Left renal cortex interstitium (tissue), 4 donors: ENCODE results near the gene SMAD7. TPM values are rescaled to one million over a fixed set of nuclear protein-coding genes. Genes with fewer than 3 reads are reported as not detected.

Source experiments
- DNase-seq, 4 donors: peaks; one replicate each; pipeline ENCODE4 v3.0.0-alpha.2; 2013; ENCODE audit warnings: low read depth in 4 of 4, low spot score in 2 of 4, missing footprints in 1 of 4
- polyA plus RNA-seq, 4 donors: library from polyadenylated mRNA; unstranded; fragments of 120-200 nt; gene quantifications; one replicate each; pipeline ENCODE4 v1.2.1, GENCODE V29; 2013; ENCODE audit not compliant: insufficient read length in 4 of 4

The SMAD7 gene
- polyA plus RNA-seq, 4 donors, result 65.0 to 79.4 (median 70.0) TPM

DNA sequence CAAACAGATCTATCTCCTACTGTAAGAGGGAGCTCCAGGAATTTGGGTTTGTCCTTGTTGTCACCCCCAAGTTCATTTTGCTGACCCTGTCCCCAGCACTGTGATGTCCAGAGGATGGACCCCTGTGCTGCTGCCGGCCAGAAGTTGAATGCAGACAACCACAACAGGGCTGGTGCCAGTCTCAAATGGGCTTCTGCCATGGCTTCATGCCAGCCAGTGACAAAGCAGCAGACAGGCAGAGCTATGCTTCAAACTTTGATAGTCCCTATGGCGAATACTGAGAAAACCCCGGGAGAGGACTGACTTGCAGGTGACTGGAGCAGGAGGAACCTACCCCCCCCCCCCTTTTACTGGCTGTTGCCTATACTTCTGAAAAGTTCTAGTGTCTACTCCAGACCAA lies 3.2 kb downstream of the SMAD7 start:
- DNase-seq, result no peak

DNA sequence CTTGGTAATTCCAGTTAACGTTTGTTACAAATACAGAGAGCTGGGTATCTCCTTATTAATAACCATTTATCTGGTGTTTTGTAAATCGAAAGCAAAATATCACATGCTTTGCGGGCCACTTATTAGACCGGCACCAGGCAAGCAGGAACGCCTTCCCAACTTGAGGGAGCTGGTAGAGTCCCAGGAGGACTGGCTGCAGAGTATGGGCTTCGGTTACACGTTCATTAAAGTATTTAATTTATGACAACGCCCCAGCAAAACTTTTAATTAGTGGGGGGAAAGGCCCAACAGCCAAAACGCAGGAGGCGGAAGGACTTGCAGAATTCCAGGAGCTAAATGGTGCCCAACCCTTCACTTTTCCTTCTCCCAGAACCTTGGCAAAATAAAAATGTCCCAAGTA lies 3.7 kb downstream of the SMAD7 start:
- DNase-seq, result no peak

DNA sequence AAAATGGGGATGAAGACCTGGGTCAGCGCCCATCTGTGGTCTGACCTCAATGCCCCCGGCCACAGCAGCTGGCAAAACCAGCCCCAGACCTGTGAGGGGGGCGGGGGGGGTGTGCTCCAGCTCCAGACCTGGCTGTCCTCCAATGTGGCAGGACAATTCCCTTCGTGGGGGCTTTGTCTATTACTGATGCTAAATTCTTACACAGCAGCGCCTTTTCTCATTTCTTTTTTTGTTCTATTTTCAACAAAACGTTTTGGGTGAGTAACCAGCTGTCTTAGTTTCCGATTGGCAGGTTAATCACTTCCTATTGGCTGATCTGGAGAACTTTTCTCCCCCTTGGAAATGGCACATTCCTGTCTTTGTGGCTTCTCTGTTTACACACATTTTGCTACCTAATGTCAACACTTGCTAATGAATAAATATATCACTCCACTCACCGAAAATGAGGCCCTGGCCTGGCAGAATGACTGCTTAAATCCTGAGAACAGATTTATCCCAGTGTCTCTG lies 4.4 kb downstream of the SMAD7 start:
- DNase-seq, result no peak

DNA sequence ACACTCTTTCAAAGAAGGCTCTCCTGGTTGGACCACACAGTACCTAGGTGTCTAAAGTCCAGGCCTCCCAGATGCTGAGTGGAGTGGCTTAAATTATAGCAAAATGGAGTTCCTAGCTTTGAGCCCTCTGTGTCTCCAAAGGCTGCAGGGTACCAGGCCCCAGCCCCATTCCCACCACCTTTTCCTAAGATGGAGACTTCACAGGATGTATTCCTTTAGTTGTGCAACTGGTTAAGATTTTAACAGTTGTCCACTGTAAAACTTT lies 4.9 kb downstream of the SMAD7 start:
- DNase-seq, result no peak

DNA sequence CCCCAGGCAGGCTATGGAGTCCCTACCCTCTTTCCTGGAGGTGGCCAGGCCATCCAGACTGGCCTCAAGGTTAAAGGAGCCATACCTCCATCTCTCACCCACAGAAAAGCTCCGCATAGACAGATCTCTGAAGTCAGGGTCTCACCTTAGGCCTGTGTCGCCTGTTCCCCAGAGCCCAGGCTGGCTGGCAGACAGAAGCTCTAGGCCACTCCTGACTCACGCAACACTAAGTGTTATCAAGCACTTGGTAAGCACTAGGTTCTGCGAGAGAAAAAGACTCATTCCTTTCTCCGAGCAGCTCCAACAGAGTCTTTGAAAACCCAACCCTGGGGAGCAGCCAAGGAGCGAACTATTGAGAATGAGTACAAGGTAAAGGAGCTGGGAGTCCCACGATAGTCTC lies 6.1 kb downstream of the SMAD7 start:
- no peak for DNase-seq

DNA sequence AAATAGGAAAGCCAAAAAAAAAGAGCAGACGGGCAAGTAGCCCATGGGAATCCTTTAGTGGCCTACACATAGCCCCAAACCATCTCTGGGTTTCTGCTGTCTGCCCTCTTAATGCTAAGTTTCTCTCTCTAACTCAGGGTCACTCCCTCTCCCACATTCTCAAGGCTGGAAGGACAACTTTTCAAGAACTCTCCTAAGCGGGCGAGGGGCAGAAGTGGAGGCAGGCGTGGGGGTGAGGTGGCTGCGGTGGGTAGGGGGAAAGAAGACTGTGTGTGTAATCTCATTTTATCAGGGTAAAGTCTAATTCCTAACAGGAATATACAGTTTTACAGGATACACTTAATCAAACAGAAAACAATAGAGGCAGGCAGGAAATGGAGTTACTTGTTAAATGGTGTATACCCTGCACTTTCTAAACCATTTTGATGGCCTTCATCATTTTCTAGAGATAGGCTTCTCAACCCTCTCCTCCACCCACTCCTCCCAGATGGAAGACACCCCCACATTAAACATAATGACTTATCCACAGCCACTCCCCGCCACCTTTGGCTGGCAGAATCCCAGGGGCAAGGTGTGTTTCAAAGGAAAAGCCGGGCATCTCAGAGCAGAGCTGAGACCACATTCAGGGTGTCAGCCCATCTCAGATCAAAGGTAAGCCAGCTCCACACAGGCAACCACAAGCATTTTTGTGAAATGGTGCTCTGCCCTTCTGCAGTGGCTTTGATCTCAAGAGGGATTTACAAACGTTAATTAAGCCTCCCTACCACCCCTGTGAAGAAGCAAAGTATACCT lies 6.8 kb downstream of the SMAD7 start:
- no peak for DNase-seq

DNA sequence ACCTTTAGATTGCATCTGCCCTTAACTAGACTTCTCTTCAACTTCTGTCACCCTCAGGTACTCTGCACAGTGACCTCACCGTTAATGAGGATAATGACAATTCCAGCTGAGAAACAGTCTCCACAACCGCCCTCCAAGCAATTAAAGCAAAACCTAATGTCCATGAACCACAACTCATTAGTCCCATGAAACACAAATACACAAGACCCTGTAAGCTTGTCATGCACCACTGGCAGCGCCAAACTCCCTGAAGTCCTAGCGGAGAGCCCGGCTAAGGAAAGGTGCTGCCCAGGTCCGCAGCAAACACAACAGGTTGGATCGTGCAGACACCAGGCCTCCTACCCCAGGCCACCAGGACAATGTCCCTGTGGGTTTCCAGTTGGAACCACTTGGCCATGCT lies 7.4 kb downstream of the SMAD7 start:
- no peak for DNase-seq

DNA sequence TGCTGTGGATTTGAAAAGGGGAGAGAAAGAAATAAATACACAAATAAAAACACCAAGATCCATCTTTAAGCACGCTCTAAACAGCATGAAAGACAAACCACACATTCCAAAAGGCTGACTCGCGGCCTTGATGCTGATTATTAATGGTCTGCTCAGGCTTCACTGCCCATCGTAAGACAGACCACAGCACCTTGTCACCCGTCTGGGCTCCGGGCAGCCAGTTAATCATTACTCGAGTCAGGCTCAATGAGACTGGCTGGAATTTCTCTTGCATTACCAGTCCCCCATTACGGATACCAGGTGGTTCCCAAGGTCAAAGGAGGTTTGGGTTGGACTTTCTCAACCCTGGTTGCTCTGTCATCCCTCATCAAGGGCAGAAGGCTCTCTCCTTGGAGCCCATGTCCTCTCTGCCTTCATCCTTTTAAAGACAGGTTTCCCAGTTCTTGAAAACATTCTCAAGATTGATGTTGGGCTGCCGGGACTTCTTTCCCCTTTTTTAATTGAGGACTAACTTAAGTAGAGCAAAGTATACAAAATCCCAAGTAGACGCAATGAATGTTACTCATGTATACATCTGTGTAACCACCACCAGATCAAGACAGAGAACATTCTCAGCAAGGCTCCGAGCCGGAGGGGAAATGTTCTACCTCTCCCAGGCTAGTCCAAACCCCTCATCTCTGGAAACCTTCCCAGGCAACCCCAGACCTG lies 8.1 kb downstream of the SMAD7 start:
- no peak for DNase-seq

DNA sequence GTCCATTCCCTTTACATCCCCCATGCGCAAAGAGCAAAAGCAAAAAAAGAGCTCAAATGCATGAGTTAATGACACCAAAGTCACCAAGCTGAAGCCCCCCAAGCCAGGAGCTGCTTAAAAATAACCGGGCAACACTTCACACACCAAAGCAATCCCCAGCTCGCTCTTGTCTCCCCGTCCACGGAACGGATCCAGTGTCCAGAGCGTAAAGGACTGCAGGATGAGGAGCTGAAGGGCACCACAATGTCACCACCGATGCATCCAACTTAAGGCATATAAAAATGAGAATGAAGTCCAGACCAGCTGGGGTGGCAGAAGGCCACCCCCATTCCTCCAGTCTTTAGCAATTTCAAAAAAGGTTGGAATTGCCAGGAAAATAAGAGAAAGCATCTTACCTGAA lies 8.7 kb downstream of the SMAD7 start:
- no peak for DNase-seq

DNA sequence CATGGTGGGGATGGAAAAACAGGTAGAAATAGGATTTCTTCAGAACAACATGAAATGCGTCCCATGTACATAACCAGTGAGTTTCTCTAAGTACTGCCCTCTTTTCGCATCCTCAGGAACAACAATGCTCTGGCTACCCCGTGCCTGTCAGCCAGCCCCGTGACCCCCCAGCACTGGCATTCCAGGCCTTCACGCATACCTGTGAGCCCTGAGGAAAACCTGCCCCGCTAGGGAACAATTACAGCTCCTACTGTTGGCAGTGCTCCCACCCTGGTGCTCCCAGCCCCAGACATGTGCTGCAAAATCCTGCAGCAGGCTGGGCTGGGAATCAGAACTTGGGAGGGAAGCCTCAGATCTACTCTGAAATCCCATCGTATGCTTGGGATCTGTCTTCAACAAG lies 9.1 kb downstream of the SMAD7 start:
- no peak for DNase-seq

DNA sequence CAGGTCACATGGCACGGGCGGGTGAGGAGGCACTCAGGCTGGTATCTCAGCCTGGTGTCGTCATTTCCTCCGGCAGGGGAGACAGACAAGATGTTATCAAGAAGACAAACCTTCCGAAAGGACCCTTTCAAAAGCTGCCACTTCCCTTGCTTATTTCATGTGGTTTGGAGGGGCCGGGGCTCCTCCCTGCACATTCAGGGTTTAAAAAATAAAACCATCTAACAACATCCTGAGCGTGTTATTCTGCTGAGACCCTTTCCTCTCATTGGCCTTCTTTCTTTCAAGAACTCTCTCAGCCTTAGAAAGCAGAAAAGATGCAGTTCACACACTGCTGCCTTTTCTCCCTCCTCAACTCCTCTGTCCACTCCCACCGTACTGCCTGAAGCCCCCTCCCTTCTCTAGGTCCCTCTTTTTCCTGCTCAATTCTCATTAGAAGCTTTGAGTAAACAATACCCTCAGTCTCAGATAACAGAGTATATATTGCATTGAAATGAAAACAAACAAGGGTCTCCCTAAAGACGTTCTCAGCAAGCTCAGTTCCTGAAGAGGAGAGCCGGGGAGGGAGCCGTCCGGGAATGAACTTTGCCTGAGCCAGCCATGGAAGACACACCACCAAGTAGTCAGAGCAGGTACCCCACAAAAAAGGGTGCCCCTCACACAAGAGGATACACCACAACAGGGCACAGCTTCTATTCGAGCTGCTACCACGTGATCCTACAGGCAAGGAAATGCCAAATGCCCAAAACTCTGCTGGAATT lies 9.7 kb downstream of the SMAD7 start:
- no peak for DNase-seq

DNA sequence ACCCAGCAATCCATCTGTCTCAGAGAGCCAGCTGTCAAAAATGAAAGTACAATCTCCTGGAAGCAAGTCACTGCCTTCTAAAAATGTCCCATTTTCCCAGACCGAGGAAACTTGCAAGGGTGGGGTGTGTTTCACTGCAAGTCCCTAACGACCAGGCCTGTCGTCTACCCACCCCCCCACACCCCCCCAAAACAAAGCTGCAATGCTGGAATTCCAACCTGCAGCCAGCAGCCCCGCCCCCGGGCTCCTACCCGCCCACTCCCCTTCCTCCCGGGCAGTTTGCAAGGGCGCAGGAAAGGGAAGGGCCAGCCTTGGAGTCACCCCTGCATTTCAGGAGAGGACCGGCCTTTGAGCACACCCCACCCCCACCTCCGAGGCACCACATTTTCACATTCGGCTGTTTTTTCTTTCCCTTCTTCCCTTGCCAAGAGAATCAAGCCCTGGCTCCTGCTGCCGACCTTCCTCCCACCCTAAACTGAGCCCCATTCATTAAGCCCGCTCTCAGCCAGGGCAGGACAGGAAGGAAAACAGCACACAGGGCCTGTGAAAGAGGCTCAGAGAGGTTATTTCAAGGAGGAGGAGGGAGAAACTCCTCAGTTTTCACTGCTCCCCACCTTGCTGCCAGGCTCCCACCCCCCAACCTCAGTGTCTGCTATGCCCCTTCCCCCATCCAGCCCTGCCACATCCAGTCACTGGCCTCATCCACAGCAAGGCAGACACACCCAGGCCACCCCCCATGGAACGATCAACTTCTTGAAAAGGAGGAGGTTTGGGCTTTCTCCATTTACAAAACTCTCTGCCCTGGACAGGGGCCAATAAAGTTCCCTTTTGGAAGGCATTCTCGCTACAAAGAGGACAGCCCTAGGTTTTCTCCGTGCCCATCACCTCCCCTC lies 11.3 kb downstream of the SMAD7 start:
- no peak for DNase-seq

DNA sequence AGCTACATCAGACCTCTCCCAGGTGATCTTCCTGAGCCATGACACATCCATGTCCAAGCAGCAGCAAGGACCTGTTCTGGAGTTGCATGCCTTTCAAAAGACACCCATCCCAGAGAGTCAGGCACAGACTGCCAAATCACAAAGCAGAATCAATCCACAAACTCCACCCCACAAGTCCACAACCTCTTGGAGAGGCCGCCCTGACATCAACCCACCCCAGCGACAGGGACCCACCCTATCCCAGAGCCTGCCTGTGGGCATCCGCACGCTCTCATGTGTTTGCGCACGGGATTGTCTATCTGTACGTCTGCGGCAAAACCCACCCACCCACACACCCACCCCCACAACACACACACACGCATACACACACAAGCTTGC lies 11.9 kb downstream of the SMAD7 start:
- DNase-seq, result no peak

DNA sequence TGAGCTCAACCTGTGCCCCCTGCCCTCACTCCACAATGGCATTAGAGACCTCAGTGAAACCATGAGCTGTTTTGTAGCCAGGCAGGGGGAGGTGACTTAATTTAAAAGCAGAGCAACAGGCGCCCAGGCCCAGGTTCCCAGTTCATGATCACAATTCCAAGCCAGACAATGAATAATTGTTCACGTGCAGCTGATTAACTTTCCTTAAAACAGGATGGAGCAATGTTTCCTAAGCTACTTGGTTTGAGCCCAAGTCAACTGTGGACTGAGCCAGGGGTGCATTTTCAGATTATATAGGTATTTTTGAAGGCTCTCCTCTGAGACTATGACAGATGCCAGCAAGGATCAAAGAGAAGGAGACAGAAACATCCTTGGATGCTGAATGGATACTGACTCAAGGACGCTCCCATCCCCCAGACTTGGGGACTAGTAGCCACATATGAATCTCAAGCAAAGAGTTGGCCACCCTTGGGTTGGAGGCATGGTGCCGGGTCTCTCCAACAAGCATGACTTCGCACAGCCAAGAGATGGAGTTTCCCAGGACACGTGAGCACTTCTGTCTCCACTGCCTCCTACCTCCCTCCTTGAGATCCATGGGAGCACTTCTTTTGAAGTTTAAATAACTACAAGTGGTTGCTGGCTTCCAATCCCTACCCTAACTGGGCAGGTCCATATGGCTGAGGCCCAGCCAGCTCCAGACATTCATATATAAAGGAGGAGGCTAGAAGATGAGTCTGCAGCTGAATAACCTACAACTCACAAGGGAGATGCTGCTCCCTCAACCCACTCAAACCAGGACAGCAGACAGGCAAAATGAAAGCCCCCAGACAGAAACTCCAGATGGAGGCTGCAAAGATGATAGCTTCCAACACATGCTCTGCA lies 12.7 kb downstream of the SMAD7 start:
- DNase-seq, result no peak

DNA sequence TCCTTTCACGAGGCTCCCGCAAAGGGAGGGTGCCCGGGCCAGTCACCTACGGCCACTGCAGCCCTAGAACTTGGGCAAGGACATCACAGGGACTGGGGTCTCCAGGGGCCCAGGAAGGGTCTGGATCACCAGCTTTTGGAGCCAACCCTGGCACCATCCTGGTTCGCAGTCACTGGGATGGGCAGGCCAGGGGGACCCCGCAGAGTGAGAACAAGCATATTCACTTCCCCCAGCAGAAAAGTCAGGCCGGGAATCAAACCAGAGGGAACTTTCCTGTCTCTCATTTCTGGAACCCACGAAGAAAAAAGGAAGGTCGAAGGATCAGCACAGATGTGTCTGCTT lies 15.4 kb downstream of the SMAD7 start:
- no peak for DNase-seq

DNA sequence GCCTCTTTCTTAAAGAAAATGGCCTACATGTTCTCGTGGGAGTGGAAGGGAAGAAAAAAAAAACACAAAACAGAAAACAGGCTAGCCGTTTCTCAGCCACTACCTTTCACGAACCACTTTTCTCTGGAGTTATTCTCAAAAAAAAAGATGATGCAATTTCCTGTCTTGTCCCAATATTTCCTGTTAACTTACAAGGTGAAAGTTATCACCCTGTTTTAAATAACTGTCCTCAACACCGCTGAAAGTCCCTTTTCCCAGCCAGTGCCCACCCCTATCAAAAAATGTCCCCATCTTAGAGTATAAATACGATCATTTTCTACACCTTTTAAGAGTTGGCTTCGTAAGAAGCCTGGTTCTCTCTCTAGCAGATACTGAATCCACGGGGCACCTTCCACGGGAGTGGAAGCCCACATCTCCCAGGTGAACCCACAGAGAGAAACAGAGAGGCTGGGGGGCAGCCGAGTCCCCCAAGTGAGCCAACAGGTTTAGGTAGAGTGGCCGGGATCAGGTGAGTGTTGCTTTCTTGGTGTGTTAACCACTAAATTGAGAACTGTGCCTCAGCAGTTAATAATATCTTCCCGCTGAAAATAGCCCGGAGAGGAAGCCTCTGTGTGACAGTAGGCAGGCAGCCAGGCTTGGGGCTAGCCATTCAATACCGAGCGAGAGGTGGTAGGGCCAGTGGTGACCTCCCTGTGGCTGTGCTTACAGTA lies 15.9 kb downstream of the SMAD7 start:
- DNase-seq, result no peak

DNA sequence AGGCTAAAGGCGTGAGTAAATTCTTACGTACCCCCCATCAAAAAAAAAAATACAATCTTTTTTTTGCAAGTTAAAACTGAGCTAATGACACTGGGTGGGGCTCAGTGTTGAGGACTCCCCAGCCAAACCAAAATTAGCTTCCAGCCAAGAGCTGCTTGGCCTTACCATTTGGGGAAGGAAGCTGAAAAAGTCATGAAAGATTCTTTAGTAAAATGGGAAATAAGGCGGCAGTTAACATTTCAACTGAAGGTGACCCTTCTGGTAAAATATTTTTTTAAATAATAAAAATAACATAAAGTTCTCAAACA lies 16.4 kb downstream of the SMAD7 start:
- no peak for DNase-seq

DNA sequence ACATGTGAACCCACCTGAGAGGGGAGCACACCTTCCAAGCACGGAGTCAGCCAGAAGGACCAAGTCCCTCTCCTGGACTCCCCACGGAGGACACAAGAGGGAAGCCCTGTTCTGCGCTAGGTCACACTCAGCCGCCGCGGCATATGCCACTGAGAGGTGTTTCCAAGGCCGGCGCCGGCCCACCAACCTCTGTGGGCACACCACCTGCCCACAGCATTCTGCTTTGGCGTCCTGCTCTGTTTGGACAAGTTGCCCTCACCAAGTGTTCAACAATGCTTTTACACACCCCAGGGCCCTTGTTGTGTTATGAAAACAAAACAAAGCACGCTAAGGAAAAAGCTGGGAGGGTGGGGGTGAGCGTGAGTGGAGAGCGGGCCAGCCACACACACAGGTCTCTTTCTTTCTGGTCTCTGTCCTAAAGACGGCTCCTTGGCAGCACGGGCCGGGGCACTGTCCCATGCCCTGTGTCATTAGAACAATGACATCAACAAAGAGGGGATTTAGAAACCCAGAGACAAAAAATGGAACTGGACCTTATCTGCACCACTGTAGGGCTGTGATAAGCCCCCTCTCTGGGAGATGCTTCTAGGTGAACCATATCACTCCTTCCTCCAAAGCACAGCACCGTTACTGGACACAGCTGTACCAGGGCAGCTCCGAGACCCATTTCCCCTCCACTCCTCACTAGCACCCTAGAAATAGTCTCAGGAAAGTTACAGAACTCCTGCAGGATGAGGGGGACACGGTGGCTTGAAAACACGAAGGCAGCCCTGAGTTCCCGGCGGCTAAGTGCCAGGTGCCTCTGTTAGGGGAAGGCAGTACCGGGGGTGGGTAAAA lies 17.0 kb downstream of the SMAD7 start:
- no peak for DNase-seq
